ENCODE results near the gene DENND2C. TPM values are rescaled to one million over a fixed set of nuclear protein-coding genes. Genes with fewer than 3 reads are reported as not detected.

DENND2C gene
- total RNA-seq, 1 experiment from 2014 or later = 0.70 TPM

GRCh38 chr1:114670083-114671010, 498 bp upstream of the DENND2C start:
- Histone ChIP-seq H4K20me1 (ENCODE audit: insufficient read depth) (no peaks in the 10 kb centered on the region), H3K4me1 (replicated peaks; ENCODE audit: insufficient read depth) (peaks cover 15% of the 10 kb centered on the region), H3F3A (ENCODE audit: insufficient read depth, low read depth) (peaks cover 4% of the 10 kb centered on the region; the same call in 1 of the 2 replicates), H2AFZ (peak overlapping the region; percentile 97), H3K27ac (peak overlapping the region; percentile 56), H3K27me3 (ENCODE audit: insufficient read depth, low read depth) (no peaks in the 10 kb centered on the region), H3K4me3 (peak overlapping the region; percentile 82), H3K9me3 (ENCODE audit: insufficient read depth, low read depth) (no peaks in the 10 kb centered on the region), H3K36me3 (ENCODE audit: low read depth) (no peaks in the 10 kb centered on the region), H3K4me2 (peak overlapping the region; percentile 77), H3K9me2 (ENCODE audit: insufficient read depth) (no peaks in the 10 kb centered on the region), H3K79me2 (ENCODE audit: low read depth) (no peaks in the 10 kb centered on the region)
- intact Hi-C loops (cut with micrococcal nuclease; ENCODE audit: unreplicated experiment) = loop anchor here (5.0 kb wide), 1 partner anchor 88 kb away; the partner anchor contains the start of gene BCAS2
- POLR2A ChIA-PET (ENCODE audit: unreplicated experiment) = interaction anchor here (0.5 to 0.6 kb wide), 5 partner anchors 47 to 972 kb away, joined by 4 to 6 read pairs (median 5); no protein-coding TSS in a partner anchor
- no peak for TF ChIP-seq EZH2 (IDR thresholded peaks at IDR 0.05; ENCODE audit: low read depth)
- TF ChIP-seq CTCF (conservative IDR thresholded peaks at IDR 0.05) = peak; percentile 49; the same call in 1 of the 2 replicates
- peak; percentile 87 to 89 for DNase-seq
- CTCF ChIA-PET = interaction anchor here (0.6 kb wide), 1 partner anchor 164 kb away, joined by 5 read pairs; no protein-coding TSS in a partner anchor
- BruUV-seq (replicated peaks) = TSS peak; percentile 73

- H3K27ac ChIP-seq = no peak overlapping the region
- H3K9me2 ChIP-seq (ENCODE audit: insufficient read depth) = no peaks in the 10 kb centered on the region
- H3K79me2 ChIP-seq (ENCODE audit: low read depth) = no peaks in the 10 kb centered on the region
- peak overlapping the region; percentile 82 for H3K4me3 ChIP-seq
- H3K27me3 ChIP-seq (ENCODE audit: insufficient read depth, low read depth) = no peaks in the 10 kb centered on the region
- H3K4me1 ChIP-seq (replicated peaks; ENCODE audit: insufficient read depth) = peaks cover 15% of the 10 kb centered on the region
- CTCF ChIA-PET = no interaction called here
- H3K4me2 ChIP-seq = peak overlapping the region; percentile 77
- H3K36me3 ChIP-seq (ENCODE audit: low read depth) = no peaks in the 10 kb centered on the region
- H2AFZ ChIP-seq = peak overlapping the region; percentile 97
- BruUV-seq (replicated peaks) = no TSS peak
- POLR2A ChIA-PET (ENCODE audit: unreplicated experiment) = interaction anchor here (0.7 kb wide), 1 partner anchor 46 kb away, joined by 7 read pairs; no protein-coding TSS in a partner anchor
- no peaks in the 10 kb centered on the region for H3K9me3 ChIP-seq (ENCODE audit: insufficient read depth, low read depth)
- H4K20me1 ChIP-seq (ENCODE audit: insufficient read depth) = no peaks in the 10 kb centered on the region
- DNase-seq = peak in 1 of 2 experiments; percentile 56
- TF ChIP-seq EZH2 (IDR thresholded peaks at IDR 0.05; ENCODE audit: low read depth) = no peak
- no peak for TF ChIP-seq CTCF (conservative IDR thresholded peaks at IDR 0.05)
- intact Hi-C loops (cut with micrococcal nuclease; ENCODE audit: unreplicated experiment) = no loop called here
- H3F3A ChIP-seq (ENCODE audit: insufficient read depth, low read depth) = peaks cover 4% of the 10 kb centered on the region; the same call in 1 of the 2 replicates
Observed at GRCh38 chr1:114668784-114669561, 876 bp downstream of the DENND2C start.

- no peak for TF ChIP-seq EZH2 (IDR thresholded peaks at IDR 0.05; ENCODE audit: low read depth)
- TF ChIP-seq CTCF (conservative IDR thresholded peaks at IDR 0.05) = no peak
- no TSS peak for BruUV-seq (replicated peaks)
- no peak overlapping the region for H2AFZ ChIP-seq
- H3K9me2 ChIP-seq (ENCODE audit: insufficient read depth) = no peaks in the 10 kb centered on the region
- intact Hi-C loops (cut with micrococcal nuclease; ENCODE audit: unreplicated experiment) = no loop called here
- ChIA-PET CTCF (no interaction called here), POLR2A (ENCODE audit: unreplicated experiment) (no interaction called here)
- H3K9me3 ChIP-seq (ENCODE audit: insufficient read depth, low read depth) = no peaks in the 10 kb centered on the region
- no peak for DNase-seq
- H3K4me2 ChIP-seq = no peak overlapping the region
- H3K4me1 ChIP-seq (replicated peaks; ENCODE audit: insufficient read depth) = peaks cover 15% of the 10 kb centered on the region
- H3K27ac ChIP-seq = no peak overlapping the region
- peaks cover 4% of the 10 kb centered on the region; the same call in 1 of the 2 replicates for H3F3A ChIP-seq (ENCODE audit: insufficient read depth, low read depth)
- H3K79me2 ChIP-seq (ENCODE audit: low read depth) = no peaks in the 10 kb centered on the region
- H3K4me3 ChIP-seq = no peak overlapping the region
- no peaks in the 10 kb centered on the region for H3K36me3 ChIP-seq (ENCODE audit: low read depth)
- no peaks in the 10 kb centered on the region for H3K27me3 ChIP-seq (ENCODE audit: insufficient read depth, low read depth)
- no peaks in the 10 kb centered on the region for H4K20me1 ChIP-seq (ENCODE audit: insufficient read depth)
Observed at GRCh38 chr1:114668373-114668772, 1.5 kb downstream of the DENND2C start.

All from PC-9 (cell line).